Lower leg skin (tissue), 4 donors: ENCODE data around the gene REEP3. TPM values are rescaled to one million over a fixed set of nuclear protein-coding genes. Genes with fewer than 3 reads are reported as not detected.

ENCODE experiments used
- DNase-seq, 2 donors: peaks; one replicate each; pipeline ENCODE4 v3.0.0-alpha.2; 2019; ENCODE audit warnings: low spot score in 2 of 2
- H3K4me3 ChIP-seq: fragments of 200-600 bp; sonication (generic); 2 replicates; pipeline ENCODE4 v1.5.1; 2017; ENCODE audit warnings: mild to moderate bottlenecking, low read depth; ENCODE audit not compliant: poor library complexity, severe bottlenecking
- CTCF ChIP-seq, 3 donors: fragments of 450-650 bp; IDR thresholded peaks; one replicate each; pipeline ENCODE4 v1.5.1; 2016; ENCODE audit warnings: antibody characterized with exemption in 3 of 3, mild to moderate bottlenecking in 3 of 3, moderate library complexity in 2 of 3
- POLR2A ChIP-seq, 2 donors: fragments of 450-650 bp; IDR thresholded peaks; one replicate each; pipeline ENCODE4 v1.6.1; 2016 to 2017; ENCODE audit warnings: antibody characterized with exemption in 2 of 2, mild to moderate bottlenecking in 1 of 2, moderate library complexity in 1 of 2
- WGBS, 2 donors: methylation state at CpG; one replicate each; pipeline ENCODE4 v1.1.5; 2018; 5-methylcytosine and 5-hydroxymethylcytosine counted together
- intact Hi-C: fragments of 100-400 bp; cut with DNase I; formaldehyde crosslinking; loops from one replicate; pipeline ENCODE4 v1.15.0; 2023; ENCODE audit warnings: low total_unique reads
- total RNA-seq, 4 donors: library from RNA; depleted of rRNA; stranded (reverse); fragments of >200 nt; gene quantifications; one replicate each; pipeline ENCODE4 v1.1.0, GENCODE V29; 2016

The REEP3 gene
- total RNA-seq, 4 donors from 2014 or later, result 39.8 to 58.4 (median 49.0) TPM

GRCh38 chr10:63553031-63553430 lies 31.8 kb downstream of the REEP3 start:
- intact Hi-C loops, result no loop called here
- 54 to 59% methylated on average over 4 of the region's 4 CpGs for WGBS, 2 donors
- TF ChIP-seq POLR2A (IDR thresholded peaks at IDR 0.05) (no peak), CTCF (IDR thresholded peaks at IDR 0.05) (no peak)
- DNase-seq, result no peak
- H3K4me3 ChIP-seq, result no peak overlapping the region

GRCh38 chr10:63553473-63553872 lies 32.3 kb downstream of the REEP3 start:
- H3K4me3 ChIP-seq, result no peak overlapping the region
- WGBS, 2 donors, result 82 to 86% methylated on average over 6 of the region's 6 CpGs
- no peak for TF ChIP-seq POLR2A (IDR thresholded peaks at IDR 0.05)
- TF ChIP-seq CTCF (IDR thresholded peaks at IDR 0.05), result no peak
- DNase-seq, result no peak
- intact Hi-C loops, result no loop called here

GRCh38 chr10:63554657-63555056 lies 33.5 kb downstream of the REEP3 start:
- WGBS, 2 donors, result 77 to 86% methylated on average over 2 of the region's 2 CpGs
- intact Hi-C loops, result no loop called here
- TF ChIP-seq POLR2A (IDR thresholded peaks at IDR 0.05), result no peak
- TF ChIP-seq CTCF (IDR thresholded peaks at IDR 0.05), result no peak
- H3K4me3 ChIP-seq, result no peak overlapping the region
- no peak for DNase-seq

GRCh38 chr10:63555330-63555729 lies 34.1 kb downstream of the REEP3 start:
- intact Hi-C loops, result no loop called here
- TF ChIP-seq CTCF (IDR thresholded peaks at IDR 0.05) (no peak), POLR2A (IDR thresholded peaks at IDR 0.05) (no peak)
- no peak for DNase-seq
- no peak overlapping the region for H3K4me3 ChIP-seq
- WGBS, 2 donors, result 50 to 69% methylated on average over 2 of the region's 2 CpGs

GRCh38 chr10:63558132-63558784 lies 37.1 kb downstream of the REEP3 start:
- no peak overlapping the region for H3K4me3 ChIP-seq
- no peak for DNase-seq
- intact Hi-C loops, result no loop called here
- no peak for TF ChIP-seq POLR2A (IDR thresholded peaks at IDR 0.05)
- no peak for TF ChIP-seq CTCF (IDR thresholded peaks at IDR 0.05)
- WGBS, 2 donors, result 91 to 95% methylated on average over 5 of the region's 5 CpGs

- 85 to 86% methylated on average over 5 of the region's 5 CpGs for whole genome bisulfite sequencing, 2 donors
- no peak for DNase-seq
- intact Hi-C loops, result no loop called here
- TF ChIP-seq POLR2A (IDR thresholded peaks at IDR 0.05), result no peak
- no peak for TF ChIP-seq CTCF (IDR thresholded peaks at IDR 0.05)
- no peak overlapping the region for H3K4me3 ChIP-seq
Observed at GRCh38 chr10:63561341-63561740, 40.1 kb downstream of the REEP3 start.
